Neural progenitor cell (in vitro differentiated cells): ENCODE measurements around the gene FAF1. TPM values are rescaled to one million over a fixed set of nuclear protein-coding genes. Genes with fewer than 3 reads are reported as not detected.
"Not testable (repeated sequence)": the region's sequence is repeated elsewhere in the genome, so short reads cannot be mapped to it uniquely, and the experiment has no call there.

ENCODE experiments used
- DNase-seq: peaks from one replicate; pipeline ENCODE4 v3.0.0-alpha.2; 2016; ENCODE audit warnings: low spot score
- H2AFZ ChIP-seq: fragments of 200-600 bp; sonication (generic); replicated peaks from 2 replicates; pipeline ENCODE4 v1.6.1; 2016; ENCODE audit warnings: antibody characterized with exemption
- H3F3A ChIP-seq: fragments of 200-600 bp; sonication (generic); 2 replicates; pipeline ENCODE4 v1.6.1; 2016; ENCODE audit warnings: antibody characterized with exemption, low read depth
- H3K27ac ChIP-seq: fragments of 200-600 bp; sonication (generic); 2 replicates; pipeline ENCODE4 v1.5.1; 2016; ENCODE audit warnings: mild to moderate bottlenecking
- H3K27me3 ChIP-seq: fragments of 200-600 bp; sonication (generic); 2 replicates; pipeline ENCODE4 v1.6.1; 2016; ENCODE audit warnings: mild to moderate bottlenecking, moderate library complexity
- H3K36me3 ChIP-seq: fragments of 200-600 bp; sonication (generic); 2 replicates; pipeline ENCODE4 v1.5.1; 2016
- H3K4me1 ChIP-seq: fragments of 200-600 bp; sonication (generic); 2 replicates; pipeline ENCODE4 v1.6.1; 2016; ENCODE audit warnings: mixed run types
- H3K4me2 ChIP-seq: fragments of 200-600 bp; sonication (generic); 2 replicates; pipeline ENCODE4 v1.6.1; 2016
- H3K4me3 ChIP-seq: fragments of 200-600 bp; sonication (generic); 2 replicates; pipeline ENCODE4 v1.5.1; 2016
- H3K79me2 ChIP-seq: fragments of 200-600 bp; sonication (generic); 2 replicates; pipeline ENCODE4 v1.6.1; 2016; ENCODE audit warnings: low read depth
- H3K9ac ChIP-seq: fragments of 200-600 bp; sonication (generic); 2 replicates; pipeline ENCODE4 v1.6.1; 2016
- H3K9me3 ChIP-seq: fragments of 200-600 bp; sonication (generic); 2 replicates; pipeline ENCODE4 v1.5.1; 2016; ENCODE audit warnings: low read depth
- H4K20me1 ChIP-seq: fragments of 200-600 bp; sonication (generic); 2 replicates; pipeline ENCODE4 v1.6.1; 2016; ENCODE audit warnings: low read depth
- H3K27ac Mint-ChIP-seq: 3 replicates; pipeline ENCODE4 v1.8.0; 2021; ENCODE audit warnings: mixed read lengths
- H3K27me3 Mint-ChIP-seq: 2 replicates; pipeline ENCODE4 v1.8.0; 2022; ENCODE audit warnings: low read depth, mild to moderate bottlenecking, inconsistent platforms, moderate library complexity, mixed read lengths; ENCODE audit not compliant: insufficient read depth
- H3K36me3 Mint-ChIP-seq: 3 replicates; pipeline ENCODE4 v1.8.0; 2021; ENCODE audit warnings: mixed read lengths
- H3K4me1 Mint-ChIP-seq: 3 replicates; pipeline ENCODE4 v1.8.0; 2021; ENCODE audit warnings: mixed read lengths
- H3K4me3 Mint-ChIP-seq: 3 replicates; pipeline ENCODE4 v1.8.0; 2021; ENCODE audit warnings: mild to moderate bottlenecking, moderate library complexity, mixed read lengths
- H3K9me3 Mint-ChIP-seq: 3 replicates; pipeline ENCODE4 v1.8.0; 2020; ENCODE audit warnings: mixed read lengths
- CTCF ChIP-seq: fragments of 200-600 bp; sonication (generic); IDR thresholded peaks from 2 replicates; pipeline ENCODE4 v1.5.1; 2017; ENCODE audit warnings: antibody characterized with exemption, mild to moderate bottlenecking
- EZH2 ChIP-seq: fragments of 200-600 bp; sonication (generic); IDR thresholded peaks from 2 replicates; pipeline ENCODE4 v1.6.1; 2017; ENCODE audit warnings: antibody characterized with exemption, mild to moderate bottlenecking, moderate library complexity
- EZH2phosphoT487 ChIP-seq: fragments of 200-600 bp; sonication (generic); IDR thresholded peaks from 2 replicates; pipeline ENCODE4 v1.6.1; 2017; ENCODE audit warnings: antibody characterized with exemption
- total RNA-seq: library from RNA; depleted of rRNA; stranded (reverse); fragments of >200 nt; gene quantifications from 2 replicates; pipeline ENCODE4 v1.2.3, GENCODE V29; 2015; ENCODE audit warnings: low replicate concordance

FAF1 gene
- total RNA-seq, 1 donor from 2014 or later, result 103 TPM

GRCh38 chr1:50894340-50894739 lies 65.7 kb downstream of the FAF1 start:
- Histone ChIP-seq H3K4me3 (no peak overlapping the region), H3K27ac (no peak overlapping the region), H3K36me3 (no peaks in the 10 kb centered on the region), H2AFZ (no peak overlapping the region), H4K20me1 (no peaks in the 10 kb centered on the region), H3F3A (no peaks in the 10 kb centered on the region), H3K79me2 (peaks cover 54% of the 10 kb centered on the region), H3K9me3 (no peaks in the 10 kb centered on the region), H3K4me2 (no peak overlapping the region), H3K27me3 (no peaks in the 10 kb centered on the region), H3K4me1 (no peaks in the 10 kb centered on the region), H3K9ac (no peak overlapping the region)
- H3K9me3 Mint-ChIP-seq, result peaks cover 41% of the 10 kb centered on the region
- no peaks in the 10 kb centered on the region for H3K4me1 Mint-ChIP-seq
- H3K27ac Mint-ChIP-seq, result no peak overlapping the region
- H3K4me3 Mint-ChIP-seq, result no peak overlapping the region
- no peak for TF ChIP-seq CTCF
- TF ChIP-seq EZH2, result no peak
- DNase-seq, result no peak
- H3K27me3 Mint-ChIP-seq, result peaks cover 3% of the 10 kb centered on the region
- H3K36me3 Mint-ChIP-seq, result peaks cover 20% of the 10 kb centered on the region

DNA sequence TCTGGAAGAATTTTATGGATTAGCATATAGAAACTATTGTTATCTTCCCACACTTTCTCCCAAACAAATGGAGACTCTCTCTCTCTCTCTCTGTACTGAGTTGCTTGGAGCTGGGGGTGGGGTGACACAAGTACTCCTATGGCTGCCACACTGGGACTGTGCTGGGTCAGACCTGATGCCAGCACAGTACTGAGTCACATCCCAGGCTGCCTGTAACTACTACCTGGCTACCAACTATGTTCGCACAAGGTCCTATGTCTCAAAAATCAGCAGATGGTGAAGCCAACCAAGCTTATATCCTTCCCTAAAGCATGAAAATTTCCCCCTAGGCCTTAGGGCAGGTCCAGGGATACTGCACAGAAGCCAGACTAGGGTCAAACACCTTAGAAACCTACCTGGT lies 66.6 kb downstream of the FAF1 start:
- no peak overlapping the region for H2AFZ ChIP-seq

DNA sequence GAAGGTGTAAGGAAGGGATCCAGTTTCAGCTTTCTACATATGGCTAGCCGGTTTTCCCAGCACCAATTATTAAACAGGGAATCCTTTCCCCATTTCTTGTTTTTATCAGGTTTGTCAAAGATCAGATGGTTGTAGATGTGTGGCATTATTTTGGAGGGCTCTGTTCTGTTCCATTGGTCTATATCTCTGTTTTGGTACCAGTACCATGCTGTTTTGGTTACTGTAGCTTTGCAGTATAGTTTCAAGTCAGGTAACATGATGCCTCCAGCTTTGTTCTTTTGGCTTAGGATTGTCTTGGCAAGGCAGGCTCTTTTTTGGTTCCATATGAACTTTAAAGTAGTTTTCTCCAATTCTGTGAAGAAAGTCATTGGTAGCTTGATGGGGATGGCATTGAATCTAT lies 72.5 kb downstream of the FAF1 start:
- not testable (repeated sequence) for H3K4me3 ChIP-seq, H3F3A ChIP-seq, H3K36me3 ChIP-seq, H3K27me3 ChIP-seq, H2AFZ ChIP-seq, H3K27me3 Mint-ChIP-seq, H3K4me1 ChIP-seq, H3K27ac Mint-ChIP-seq, H3K79me2 ChIP-seq, H3K27ac ChIP-seq, H3K9ac ChIP-seq, H3K9me3 ChIP-seq, H3K4me3 Mint-ChIP-seq, H3K4me2 ChIP-seq, H3K4me1 Mint-ChIP-seq, H3K36me3 Mint-ChIP-seq, H4K20me1 ChIP-seq, DNase-seq
- H3K9me3 Mint-ChIP-seq, result peaks cover 27% of the 10 kb centered on the region

More for the DNA sequence above, 66.6 kb downstream of the FAF1 start:
- Histone ChIP-seq H3F3A (no peaks in the 10 kb centered on the region), H3K9ac (no peak overlapping the region), H3K27ac (no peak overlapping the region), H3K9me3 (no peaks in the 10 kb centered on the region), H3K4me1 (no peaks in the 10 kb centered on the region), H3K79me2 (peaks cover 46% of the 10 kb centered on the region), H3K4me2 (no peak overlapping the region), H3K36me3 (no peaks in the 10 kb centered on the region), H3K4me3 (no peak overlapping the region), H4K20me1 (no peaks in the 10 kb centered on the region), H3K27me3 (no peaks in the 10 kb centered on the region)
- no peak overlapping the region for H3K4me3 Mint-ChIP-seq
- peaks cover 3% of the 10 kb centered on the region for H3K27me3 Mint-ChIP-seq
- H3K36me3 Mint-ChIP-seq, result peaks cover 20% of the 10 kb centered on the region
- DNase-seq, result no peak
- no peak for TF ChIP-seq CTCF
- no peak for TF ChIP-seq EZH2phosphoT487
- TF ChIP-seq EZH2, result no peak
- H3K9me3 Mint-ChIP-seq, result peaks cover 45% of the 10 kb centered on the region
- no peaks in the 10 kb centered on the region for H3K4me1 Mint-ChIP-seq
- H3K27ac Mint-ChIP-seq, result no peak overlapping the region

DNA sequence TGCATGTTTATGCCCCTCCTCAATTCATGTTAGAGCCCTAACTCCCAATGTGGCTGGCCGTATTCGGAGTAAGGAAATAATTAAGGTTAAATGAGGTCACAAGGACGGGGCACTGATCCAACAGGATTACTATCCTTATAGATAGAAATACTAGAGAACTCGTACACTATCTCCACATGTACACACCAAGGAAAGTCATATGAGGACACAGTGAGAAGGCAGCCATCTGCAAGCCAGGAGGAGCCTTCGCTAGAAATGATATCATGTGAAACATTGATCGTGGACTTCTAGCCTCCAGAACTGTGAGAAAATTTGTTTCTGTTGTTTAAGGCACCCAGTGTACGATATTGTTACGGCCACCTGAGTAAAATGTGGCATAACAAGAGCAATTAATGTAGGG lies 79.7 kb downstream of the FAF1 start:
- peaks cover 31% of the 10 kb centered on the region for H3K79me2 ChIP-seq
- Mint-ChIP-seq H3K27ac (no peak overlapping the region), H3K9me3 (peaks cover 7% of the 10 kb centered on the region), H3K27me3 (no peaks in the 10 kb centered on the region), H3K4me1 (no peaks in the 10 kb centered on the region), H3K4me3 (no peak overlapping the region), H3K36me3 (peaks cover 7% of the 10 kb centered on the region)
- no peak overlapping the region for H3K9ac ChIP-seq
- TF ChIP-seq EZH2, result no peak
- no peak for TF ChIP-seq EZH2phosphoT487
- no peak overlapping the region for H3K27ac ChIP-seq
- DNase-seq, result no peak
- H2AFZ ChIP-seq, result no peak overlapping the region
- peaks cover 7% of the 10 kb centered on the region for H4K20me1 ChIP-seq
- H3K4me3 ChIP-seq, result no peak overlapping the region
- H3K36me3 ChIP-seq, result no peaks in the 10 kb centered on the region
- no peak overlapping the region for H3K4me2 ChIP-seq
- no peaks in the 10 kb centered on the region for H3F3A ChIP-seq
- no peaks in the 10 kb centered on the region for H3K9me3 ChIP-seq
- no peaks in the 10 kb centered on the region for H3K27me3 ChIP-seq
- H3K4me1 ChIP-seq, result no peaks in the 10 kb centered on the region
